GM18498 (cell line): ENCODE measurements around the gene PRPF18.

Experiments
- ATAC-seq: cut with Tn5 transposase; IDR thresholded peaks from one replicate; pipeline ENCODE4 v1.9.1; 2021; ENCODE audit warnings: mild to moderate bottlenecking, moderate library complexity; ENCODE audit not compliant: unreplicated experiment

The PRPF18 gene

GRCh38 chr10:13604357-13605040 is 17.7 kb downstream of the PRPF18 start:
- ATAC-seq, result no peak

GRCh38 chr10:13608246-13608853 is 21.6 kb downstream of the PRPF18 start:
- ATAC-seq, result no peak

- ATAC-seq, result no peak
Observed at GRCh38 chr10:13612654-13613373, 26.0 kb downstream of the PRPF18 start.

- no peak for ATAC-seq
Observed at GRCh38 chr10:13613519-13613918, 26.8 kb downstream of the PRPF18 start.

- ATAC-seq, result no peak
Observed at GRCh38 chr10:13614530-13615332, 28.0 kb downstream of the PRPF18 start.

GRCh38 chr10:13615650-13616300 is 29.0 kb downstream of the PRPF18 start:
- no peak for ATAC-seq

- no peak for ATAC-seq
Observed at GRCh38 chr10:13617116-13617515, 30.4 kb downstream of the PRPF18 start.

GRCh38 chr10:13621931-13622330 is 35.2 kb downstream of the PRPF18 start:
- no peak for ATAC-seq

GRCh38 chr10:13624630-13625029 is 37.9 kb downstream of the PRPF18 start:
- ATAC-seq, result no peak

- no peak for ATAC-seq
Observed at GRCh38 chr10:13627459-13628310, 40.9 kb downstream of the PRPF18 start.

- no peak for ATAC-seq
Observed at GRCh38 chr10:13628661-13629060, 41.9 kb downstream of the PRPF18 start.

GRCh38 chr10:13629116-13629515 is 42.4 kb downstream of the PRPF18 start:
- ATAC-seq, result no peak

GRCh38 chr10:13630231-13630630 is 43.5 kb downstream of the PRPF18 start:
- ATAC-seq, result no peak

- ATAC-seq, result no peak
Observed at GRCh38 chr10:13631594-13631993, 44.8 kb downstream of the PRPF18 start.

GRCh38 chr10:13632440-13632839 is 45.7 kb downstream of the PRPF18 start:
- no peak for ATAC-seq

- ATAC-seq, result no peak
Observed at GRCh38 chr10:13632884-13633440, 46.2 kb downstream of the PRPF18 start.

- ATAC-seq, result no peak
Observed at GRCh38 chr10:13633689-13634088, 46.9 kb downstream of the PRPF18 start.

- no peak for ATAC-seq
Observed at GRCh38 chr10:13634207-13634606, 47.4 kb downstream of the PRPF18 start.

GRCh38 chr10:13636776-13637175 is 50.0 kb downstream of the PRPF18 start:
- ATAC-seq, result no peak
